Peyer's patch (tissue), 4 donors: ENCODE data around the gene TMEM178B.

Source experiments
- POLR2A ChIP-seq, 2 donors: fragments of 450-650 bp; IDR thresholded peaks; one replicate each; pipeline ENCODE4 v1.5.1; 2017; ENCODE audit warnings: antibody characterized with exemption in 2 of 2, mild to moderate bottlenecking in 2 of 2, moderate library complexity in 2 of 2
- TF ChIP-seq, protein P1 (sequence below), 6 experiments: fragments of 450-650 bp in 4 of 6; fragments of 200-600 bp in 2 of 6; sonication (generic) in 1 of 6; IDR thresholded peaks; one replicate each; pipeline ENCODE4 v1.5.1; 2017 to 2019; ENCODE audit warnings: antibody characterized with exemption in 6 of 6, mild to moderate bottlenecking in 3 of 6, moderate library complexity in 1 of 6

DNA sequence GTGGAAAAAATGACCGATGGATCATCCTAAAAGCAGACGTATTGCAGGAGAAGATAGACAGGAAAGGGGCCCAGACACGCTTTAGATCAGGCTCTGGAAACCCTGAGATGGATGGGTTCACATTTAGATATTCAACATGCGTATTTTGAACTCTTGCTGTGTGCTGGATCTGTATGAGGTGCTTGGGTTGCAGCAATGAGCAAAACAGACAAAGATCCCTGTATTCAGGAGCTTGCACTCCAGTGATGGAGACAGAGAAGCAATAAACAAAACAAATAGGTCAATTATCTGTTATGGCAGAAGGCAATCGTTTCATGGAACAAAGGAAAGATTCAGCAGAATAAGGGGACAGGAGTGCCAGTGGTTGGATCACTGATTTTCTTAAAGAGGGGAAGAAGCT is 275.5 kb downstream of the TMEM178B start:
- TF ChIP-seq, protein P1, sequence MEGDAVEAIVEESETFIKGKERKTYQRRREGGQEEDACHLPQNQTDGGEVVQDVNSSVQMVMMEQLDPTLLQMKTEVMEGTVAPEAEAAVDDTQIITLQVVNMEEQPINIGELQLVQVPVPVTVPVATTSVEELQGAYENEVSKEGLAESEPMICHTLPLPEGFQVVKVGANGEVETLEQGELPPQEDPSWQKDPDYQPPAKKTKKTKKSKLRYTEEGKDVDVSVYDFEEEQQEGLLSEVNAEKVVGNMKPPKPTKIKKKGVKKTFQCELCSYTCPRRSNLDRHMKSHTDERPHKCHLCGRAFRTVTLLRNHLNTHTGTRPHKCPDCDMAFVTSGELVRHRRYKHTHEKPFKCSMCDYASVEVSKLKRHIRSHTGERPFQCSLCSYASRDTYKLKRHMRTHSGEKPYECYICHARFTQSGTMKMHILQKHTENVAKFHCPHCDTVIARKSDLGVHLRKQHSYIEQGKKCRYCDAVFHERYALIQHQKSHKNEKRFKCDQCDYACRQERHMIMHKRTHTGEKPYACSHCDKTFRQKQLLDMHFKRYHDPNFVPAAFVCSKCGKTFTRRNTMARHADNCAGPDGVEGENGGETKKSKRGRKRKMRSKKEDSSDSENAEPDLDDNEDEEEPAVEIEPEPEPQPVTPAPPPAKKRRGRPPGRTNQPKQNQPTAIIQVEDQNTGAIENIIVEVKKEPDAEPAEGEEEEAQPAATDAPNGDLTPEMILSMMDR (IDR thresholded peaks at IDR 0.05) = no peak
- TF ChIP-seq POLR2A (IDR thresholded peaks at IDR 0.05) = no peak
